C4-2B (cell line): ENCODE data around the gene SNAP29.

Source experiments
- ZFX ChIP-seq: fragments of 450-650 bp; IDR thresholded peaks from 2 replicates; pipeline ENCODE4 v1.6.1; 2017
- TF ChIP-seq, protein P1 (sequence below): fragments of 450-650 bp; conservative IDR thresholded peaks from 2 replicates; pipeline ENCODE4 v1.5.1; 2017; ENCODE audit warnings: mild to moderate bottlenecking

DNA sequence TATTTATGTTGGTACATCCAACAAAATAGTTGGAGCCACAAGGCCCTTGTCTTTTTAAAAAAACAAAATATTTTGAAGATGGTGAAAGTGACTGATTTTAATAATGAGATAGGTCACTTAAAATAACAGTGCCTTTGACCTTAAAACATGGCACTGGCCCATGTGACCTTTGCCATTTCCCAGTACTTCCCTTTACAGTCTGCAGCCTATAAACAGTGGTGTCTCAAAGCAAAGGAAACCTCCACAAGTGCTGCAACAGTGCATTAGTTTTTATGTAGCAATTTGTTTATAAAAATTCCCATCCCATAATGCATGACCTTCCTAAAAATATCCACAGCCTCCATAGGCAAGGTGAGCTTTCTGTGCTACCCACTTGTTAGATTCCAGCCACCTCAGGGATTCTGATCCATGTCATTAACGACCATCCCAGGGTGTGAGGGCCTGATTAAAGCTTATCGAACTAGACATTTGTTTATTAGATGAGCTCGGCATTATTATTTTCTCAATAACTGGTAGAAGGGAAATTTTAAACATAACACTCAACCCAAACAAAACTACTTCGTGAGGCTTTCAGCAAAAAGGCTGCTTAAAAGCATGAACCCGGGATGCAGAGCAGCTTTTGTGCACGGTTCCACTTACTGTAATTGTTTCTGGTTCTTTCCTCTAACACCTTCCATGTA lies 30.4 kb downstream of the SNAP29 start:
- TF ChIP-seq, protein P1, sequence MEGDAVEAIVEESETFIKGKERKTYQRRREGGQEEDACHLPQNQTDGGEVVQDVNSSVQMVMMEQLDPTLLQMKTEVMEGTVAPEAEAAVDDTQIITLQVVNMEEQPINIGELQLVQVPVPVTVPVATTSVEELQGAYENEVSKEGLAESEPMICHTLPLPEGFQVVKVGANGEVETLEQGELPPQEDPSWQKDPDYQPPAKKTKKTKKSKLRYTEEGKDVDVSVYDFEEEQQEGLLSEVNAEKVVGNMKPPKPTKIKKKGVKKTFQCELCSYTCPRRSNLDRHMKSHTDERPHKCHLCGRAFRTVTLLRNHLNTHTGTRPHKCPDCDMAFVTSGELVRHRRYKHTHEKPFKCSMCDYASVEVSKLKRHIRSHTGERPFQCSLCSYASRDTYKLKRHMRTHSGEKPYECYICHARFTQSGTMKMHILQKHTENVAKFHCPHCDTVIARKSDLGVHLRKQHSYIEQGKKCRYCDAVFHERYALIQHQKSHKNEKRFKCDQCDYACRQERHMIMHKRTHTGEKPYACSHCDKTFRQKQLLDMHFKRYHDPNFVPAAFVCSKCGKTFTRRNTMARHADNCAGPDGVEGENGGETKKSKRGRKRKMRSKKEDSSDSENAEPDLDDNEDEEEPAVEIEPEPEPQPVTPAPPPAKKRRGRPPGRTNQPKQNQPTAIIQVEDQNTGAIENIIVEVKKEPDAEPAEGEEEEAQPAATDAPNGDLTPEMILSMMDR, result no peak
- no peak for TF ChIP-seq ZFX
